ENCODE measurements around the gene CLEC6A.
"Not testable (repeated sequence)": the region's sequence is repeated elsewhere in the genome, so short reads cannot be mapped to it uniquely, and the experiment has no call there.

Gene CLEC6A

GRCh38 chr12:8455727-8456360, at the start of gene CLEC6A:
Gene CLEC6A, plus strand, starts transcription at chr12:8455962. Its CDS starts 150 bp downstream, at chr12:8456112.
- DNase-seq (ENCODE audit: low read depth in 1 of 2, low spot score in 1 of 2), result no peak

GRCh38 chr12:8419576-8419975, 36.2 kb upstream of the CLEC6A start:
- not testable (repeated sequence) for DNase-seq (ENCODE audit: low read depth in 1 of 2, low spot score in 1 of 2)

GRCh38 chr12:8420506-8420905, 35.3 kb upstream of the CLEC6A start:
- DNase-seq (ENCODE audit: low read depth in 1 of 2, low spot score in 1 of 2), result no peak

GRCh38 chr12:8444536-8445278, 11.1 kb upstream of the CLEC6A start:
- DNase-seq (ENCODE audit: low read depth in 1 of 2, low spot score in 1 of 2), result not testable (repeated sequence)

- DNase-seq (ENCODE audit: low read depth in 1 of 2, low spot score in 1 of 2), result no peak
Observed at GRCh38 chr12:8445731-8446130, 10.0 kb upstream of the CLEC6A start.

GRCh38 chr12:8446642-8447547, 8.9 kb upstream of the CLEC6A start:
- DNase-seq (ENCODE audit: low read depth in 1 of 2, low spot score in 1 of 2), result no peak

GRCh38 chr12:8449355-8449859, 6.4 kb upstream of the CLEC6A start:
- DNase-seq (ENCODE audit: low read depth in 1 of 2, low spot score in 1 of 2), result no peak

- DNase-seq (ENCODE audit: low read depth in 1 of 2, low spot score in 1 of 2), result no peak
Observed at GRCh38 chr12:8452036-8452435, 3.7 kb upstream of the CLEC6A start.

GRCh38 chr12:8453021-8453513, 2.7 kb upstream of the CLEC6A start:
- DNase-seq (ENCODE audit: low read depth in 1 of 2, low spot score in 1 of 2), result no peak

- DNase-seq (ENCODE audit: low read depth in 1 of 2, low spot score in 1 of 2), result no peak
Observed at GRCh38 chr12:8453796-8454195, 2.0 kb upstream of the CLEC6A start.

GRCh38 chr12:8455271-8455670, 491 bp upstream of the CLEC6A start:
- no peak for DNase-seq (ENCODE audit: low read depth in 1 of 2, low spot score in 1 of 2)

- no peak for DNase-seq (ENCODE audit: low read depth in 1 of 2, low spot score in 1 of 2)
Observed at GRCh38 chr12:8461426-8461825, 5.7 kb downstream of the CLEC6A start.

- DNase-seq (ENCODE audit: low read depth in 1 of 2, low spot score in 1 of 2), result no peak
Observed at GRCh38 chr12:8465301-8465996, 9.7 kb downstream of the CLEC6A start.

- DNase-seq (ENCODE audit: low read depth in 1 of 2, low spot score in 1 of 2), result no peak
Observed at GRCh38 chr12:8466241-8466640, 10.5 kb downstream of the CLEC6A start.

- DNase-seq (ENCODE audit: low read depth in 1 of 2, low spot score in 1 of 2), result no peak
Observed at GRCh38 chr12:8471090-8471489, 15.3 kb downstream of the CLEC6A start.

GRCh38 chr12:8475508-8476203, 19.9 kb downstream of the CLEC6A start:
- no peak for DNase-seq (ENCODE audit: low read depth in 1 of 2, low spot score in 1 of 2)

- DNase-seq (ENCODE audit: low read depth in 1 of 2, low spot score in 1 of 2), result no peak
Observed at GRCh38 chr12:8482571-8483061, 26.9 kb downstream of the CLEC6A start.

GRCh38 chr12:8483079-8483478, 27.3 kb downstream of the CLEC6A start:
- no peak for DNase-seq (ENCODE audit: low read depth in 1 of 2, low spot score in 1 of 2)

- no peak for DNase-seq (ENCODE audit: low read depth in 1 of 2, low spot score in 1 of 2)
Observed at GRCh38 chr12:8491646-8492530, 36.1 kb downstream of the CLEC6A start.

Data from stimulated activated CD4-positive, alpha-beta T cell treated with anti-CD3 and anti-CD28 coated beads, Interleukin-15, amount 100 ng/mL, for 1 hour (primary cell).